Femur (tissue), 1 donor: ENCODE measurements around the gene RAB26.

ENCODE experiments used
- DNase-seq: peaks from one replicate; pipeline ENCODE4 v3.0.0-alpha.2; 2017

Gene RAB26

DNA sequence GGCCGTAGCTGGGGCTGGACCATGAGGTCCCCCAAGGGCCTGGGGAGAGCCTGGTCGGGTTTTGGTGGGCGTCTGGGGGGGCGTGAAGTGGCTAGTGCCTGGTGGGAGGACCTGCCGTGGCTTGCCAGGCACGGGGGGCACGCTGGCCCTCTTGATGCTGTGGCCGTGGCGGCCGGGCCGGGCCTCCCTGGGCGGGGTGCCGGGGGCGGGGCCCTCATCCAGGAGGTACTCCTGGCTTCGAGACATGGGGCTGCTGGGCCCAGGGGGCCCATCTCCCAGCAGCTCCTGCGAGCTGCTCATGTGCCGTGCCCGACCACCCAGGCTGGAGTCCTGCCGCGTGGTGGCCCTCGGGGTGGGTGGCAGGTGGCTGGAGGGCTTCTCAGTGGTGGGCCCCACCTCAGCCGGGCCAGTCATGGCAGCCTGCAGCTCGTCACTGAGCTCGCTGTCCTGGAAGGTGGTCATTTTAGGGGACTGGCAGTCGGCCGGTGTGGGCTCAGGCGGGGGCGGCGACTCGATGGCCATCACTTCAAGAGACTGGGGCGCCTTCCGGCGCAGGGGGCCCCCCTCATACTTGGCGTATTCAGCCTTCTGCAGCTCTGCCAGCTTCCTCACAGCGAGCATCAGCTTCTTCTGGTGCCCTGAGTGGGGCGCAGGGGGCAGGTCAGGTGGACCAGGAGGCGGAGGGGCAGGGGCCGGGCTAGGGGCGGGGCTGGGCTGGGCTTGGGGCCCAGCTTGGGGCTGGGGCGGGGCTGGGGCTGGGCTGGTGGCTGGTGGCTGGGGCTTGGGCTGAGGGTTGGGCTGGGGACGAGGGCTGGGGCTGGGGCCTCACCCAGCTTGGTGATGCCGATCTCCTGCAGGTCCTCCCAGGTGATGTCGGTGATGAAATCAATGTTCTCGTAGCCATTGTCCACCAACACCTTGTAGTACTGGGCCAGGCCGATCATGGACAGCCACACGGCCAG is 32.8 kb downstream of the RAB26 start:
- no peak for DNase-seq

DNA sequence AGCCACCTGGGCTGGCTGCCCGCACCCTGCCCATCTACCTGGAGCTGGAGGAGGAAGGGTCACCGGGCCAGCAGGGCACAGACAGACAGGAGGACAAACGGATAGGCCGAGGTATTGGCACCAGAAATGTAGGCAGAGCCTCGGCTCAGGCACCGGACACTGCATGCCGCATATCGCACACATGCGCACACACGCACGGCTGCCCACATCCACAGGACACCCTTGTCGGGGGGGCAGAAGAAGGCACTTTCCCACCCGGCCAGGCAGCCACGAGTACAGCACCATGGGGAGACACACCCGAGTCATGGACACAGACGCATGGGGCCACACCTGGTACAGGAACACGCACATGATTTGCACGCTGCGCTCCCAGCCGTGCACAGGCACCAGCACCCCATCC is 33.5 kb downstream of the RAB26 start:
- no peak for DNase-seq

DNA sequence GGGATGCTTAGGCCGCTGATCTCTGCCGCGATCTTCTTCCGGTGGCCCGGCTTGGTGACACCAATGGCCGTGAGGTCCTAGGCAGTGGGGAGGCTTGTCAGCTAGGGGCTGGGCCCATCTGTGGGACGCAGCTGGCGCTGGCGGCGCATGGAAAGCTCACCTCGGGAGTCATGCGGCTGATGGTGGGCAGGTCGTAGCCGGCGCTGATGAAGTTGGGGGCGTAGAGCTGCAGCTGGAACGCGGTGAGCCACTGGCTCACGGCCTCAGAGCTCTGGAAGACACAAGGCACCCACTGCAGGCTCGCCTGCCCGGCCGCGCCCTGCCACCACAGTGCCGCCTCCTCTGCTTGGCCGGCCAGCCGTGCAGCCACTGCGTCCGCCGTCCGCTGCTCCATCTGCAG is 35.2 kb downstream of the RAB26 start:
- no peak for DNase-seq

DNA sequence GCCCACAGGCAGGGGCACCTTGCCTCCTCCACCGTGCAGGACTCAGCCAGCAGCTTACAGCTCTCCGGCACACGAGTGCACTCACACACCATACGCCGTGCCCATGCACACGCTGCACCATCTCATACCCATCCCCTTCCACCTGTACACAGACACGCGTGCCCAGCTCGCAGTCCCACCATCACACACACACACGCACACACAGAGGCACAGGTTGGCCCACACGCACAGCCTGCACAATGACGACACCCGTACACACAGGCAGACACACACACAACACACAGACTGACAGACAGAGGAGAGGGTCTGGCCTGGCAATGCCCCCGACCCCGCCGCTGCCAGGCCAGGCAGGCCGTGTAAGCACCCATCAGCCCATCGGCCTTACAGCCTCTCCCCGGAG is 35.9 kb downstream of the RAB26 start:
- no peak for DNase-seq

DNA sequence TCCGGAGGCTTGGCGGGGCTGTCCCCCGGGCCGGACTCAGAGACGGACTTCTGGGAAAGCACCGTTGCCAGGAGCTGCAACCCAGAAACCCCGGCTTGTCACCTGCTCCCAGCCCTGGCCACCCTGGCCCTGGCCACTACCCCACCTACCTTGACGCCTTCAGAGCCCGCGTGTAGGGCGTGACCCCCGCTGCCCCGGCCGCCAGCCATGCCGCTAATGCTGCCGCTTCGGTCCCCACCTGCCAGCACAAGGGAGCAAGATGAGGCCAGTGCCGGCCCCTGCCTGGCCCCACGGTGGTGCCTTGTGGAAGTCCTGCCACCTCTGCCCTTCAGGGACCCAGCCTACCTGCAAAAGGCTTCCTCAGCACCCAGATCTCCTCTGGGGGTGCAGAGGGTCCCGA is 36.5 kb downstream of the RAB26 start:
- no peak for DNase-seq

DNA sequence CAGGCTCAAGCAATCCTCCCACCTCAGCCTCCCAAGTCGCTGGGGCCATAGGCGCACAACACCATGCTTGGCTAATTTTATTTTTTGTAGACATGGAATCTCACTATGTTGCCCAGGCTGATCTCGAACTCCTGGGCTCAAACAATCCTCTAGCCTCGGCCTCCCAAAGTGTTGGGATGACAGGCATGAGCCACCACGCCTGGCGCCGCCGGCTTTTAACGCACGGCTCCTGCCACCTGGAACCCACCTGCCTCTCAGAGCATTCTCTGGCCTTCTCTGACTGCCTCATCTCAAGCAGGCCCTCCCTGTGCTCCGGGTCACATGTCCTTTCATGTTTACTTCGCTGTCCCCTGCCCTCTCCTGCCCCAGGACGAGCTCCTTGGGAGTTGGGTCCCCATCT is 37.6 kb downstream of the RAB26 start:
- no peak for DNase-seq

DNA sequence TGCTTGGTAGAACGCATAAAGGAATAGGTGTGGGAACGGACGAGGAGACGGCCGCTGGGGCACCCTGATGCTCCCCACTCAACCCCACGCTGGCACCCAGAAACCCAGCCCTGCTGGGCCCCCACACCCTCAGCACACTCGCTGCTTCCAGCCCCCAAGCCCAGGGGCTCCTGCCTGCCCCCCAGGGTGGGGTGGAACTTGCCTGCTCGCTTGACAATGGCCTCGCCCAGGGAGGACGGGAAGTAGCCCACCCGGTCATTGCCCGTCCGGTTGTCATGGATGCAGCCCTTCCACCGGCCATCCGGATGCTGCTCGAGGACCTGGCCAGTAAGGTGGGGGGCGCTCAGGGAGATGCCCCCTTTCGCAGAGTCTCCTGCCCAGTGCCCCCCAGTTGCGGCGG is 38.1 kb downstream of the RAB26 start:
- no peak for DNase-seq

DNA sequence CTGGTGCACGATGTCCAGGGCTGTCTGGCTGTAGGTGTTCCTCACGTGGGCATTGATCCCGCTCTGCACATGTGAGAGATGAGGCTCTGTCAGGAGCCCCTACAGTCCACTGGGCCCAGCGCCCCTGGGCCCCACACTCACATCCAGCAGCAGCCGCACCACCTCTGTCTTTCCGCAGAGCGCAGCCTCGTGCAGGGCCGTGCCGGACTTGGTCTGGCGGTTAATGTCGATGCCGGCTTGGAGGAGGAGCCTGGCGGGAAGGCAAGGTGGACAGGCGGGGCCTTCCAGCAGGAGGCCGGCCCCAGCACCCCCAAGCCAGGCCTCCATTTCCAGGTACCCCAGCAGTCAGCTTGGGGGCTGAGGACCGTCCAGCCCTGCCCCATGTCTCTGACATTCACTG is 38.8 kb downstream of the RAB26 start:
- no peak for DNase-seq

DNA sequence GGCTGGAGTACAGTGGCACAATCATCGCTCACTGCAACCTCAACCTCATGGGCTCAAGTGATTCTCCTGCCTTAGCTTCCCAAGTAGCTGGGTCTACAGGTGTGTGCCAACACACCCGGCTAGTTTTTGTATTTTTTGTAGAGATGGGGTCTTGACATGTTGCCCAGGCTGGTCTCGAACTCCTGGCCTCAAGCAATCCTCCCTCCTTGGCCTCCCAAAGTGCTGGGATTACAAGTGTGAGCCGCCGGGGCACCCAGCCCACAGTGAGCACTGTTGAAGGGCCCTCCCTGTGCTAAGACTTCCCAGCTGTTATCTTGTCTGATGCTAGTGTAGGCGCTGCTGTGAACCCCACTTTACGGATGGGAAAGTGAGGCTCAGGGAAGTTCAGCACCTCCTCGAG is 40.0 kb downstream of the RAB26 start:
- no peak for DNase-seq

DNA sequence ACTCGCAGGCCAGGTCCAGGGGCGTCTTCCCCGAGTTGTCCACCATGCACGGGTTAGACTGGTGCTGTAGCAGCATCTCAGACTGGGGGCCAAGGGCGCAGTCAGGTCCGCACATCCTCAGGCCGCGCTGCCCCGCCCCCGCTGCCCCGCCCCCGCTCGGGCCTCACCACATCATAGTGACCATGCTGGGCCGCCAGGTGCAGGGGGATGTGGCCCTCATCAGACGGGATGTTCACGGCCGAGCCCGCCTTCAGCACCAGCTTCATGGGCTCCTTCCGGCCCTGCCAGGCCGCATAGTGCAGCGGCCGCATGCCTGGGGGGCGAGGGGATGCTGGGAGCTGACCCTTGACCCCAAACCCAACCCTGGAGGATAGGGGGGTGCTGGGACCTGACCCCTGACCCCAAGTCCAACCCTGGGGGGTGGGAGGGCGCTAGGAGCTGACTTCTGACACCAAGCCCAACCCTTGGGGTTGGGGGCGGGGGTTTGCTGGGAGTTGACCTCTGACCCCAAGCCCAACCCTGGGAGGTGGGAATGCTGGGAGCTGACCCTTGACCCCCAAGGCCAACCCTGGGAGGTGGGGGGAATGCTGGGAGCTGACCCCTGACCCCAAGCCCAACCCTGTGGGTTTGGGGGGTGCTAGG is 40.9 kb downstream of the RAB26 start:
- DNase-seq = no peak

DNA sequence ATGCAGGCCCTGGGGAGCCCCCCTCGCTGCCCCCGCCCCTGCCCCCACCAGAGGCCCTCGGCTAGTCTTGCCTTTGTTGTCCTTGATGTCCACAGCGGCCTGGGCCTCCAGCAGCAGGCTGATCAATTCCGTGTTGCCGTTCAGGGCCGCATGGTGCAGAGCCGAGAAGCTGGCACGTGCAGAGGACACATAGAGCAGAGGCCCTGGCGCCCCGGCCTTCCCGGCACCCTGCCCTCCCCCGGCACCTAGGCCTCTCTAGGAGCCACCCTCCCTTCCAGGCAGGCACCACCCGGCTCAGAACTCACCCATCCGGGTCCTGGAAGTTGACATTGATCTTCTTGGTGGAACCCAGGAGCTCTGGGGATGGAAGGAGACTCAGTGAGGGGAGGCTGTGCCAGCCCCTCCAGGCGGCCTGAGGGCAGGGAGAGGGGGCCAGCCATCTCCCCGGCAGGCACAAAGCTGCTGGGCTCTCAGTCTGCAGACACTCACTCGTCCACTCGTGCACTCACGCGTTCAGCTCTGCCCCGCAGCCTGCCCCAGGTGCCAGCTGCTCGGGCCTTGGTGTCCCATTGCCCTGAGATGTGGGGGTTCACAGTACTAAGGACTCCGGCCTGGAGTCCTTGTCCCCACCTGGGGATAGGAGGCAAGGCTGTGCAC is 41.7 kb downstream of the RAB26 start:
- no peak for DNase-seq

DNA sequence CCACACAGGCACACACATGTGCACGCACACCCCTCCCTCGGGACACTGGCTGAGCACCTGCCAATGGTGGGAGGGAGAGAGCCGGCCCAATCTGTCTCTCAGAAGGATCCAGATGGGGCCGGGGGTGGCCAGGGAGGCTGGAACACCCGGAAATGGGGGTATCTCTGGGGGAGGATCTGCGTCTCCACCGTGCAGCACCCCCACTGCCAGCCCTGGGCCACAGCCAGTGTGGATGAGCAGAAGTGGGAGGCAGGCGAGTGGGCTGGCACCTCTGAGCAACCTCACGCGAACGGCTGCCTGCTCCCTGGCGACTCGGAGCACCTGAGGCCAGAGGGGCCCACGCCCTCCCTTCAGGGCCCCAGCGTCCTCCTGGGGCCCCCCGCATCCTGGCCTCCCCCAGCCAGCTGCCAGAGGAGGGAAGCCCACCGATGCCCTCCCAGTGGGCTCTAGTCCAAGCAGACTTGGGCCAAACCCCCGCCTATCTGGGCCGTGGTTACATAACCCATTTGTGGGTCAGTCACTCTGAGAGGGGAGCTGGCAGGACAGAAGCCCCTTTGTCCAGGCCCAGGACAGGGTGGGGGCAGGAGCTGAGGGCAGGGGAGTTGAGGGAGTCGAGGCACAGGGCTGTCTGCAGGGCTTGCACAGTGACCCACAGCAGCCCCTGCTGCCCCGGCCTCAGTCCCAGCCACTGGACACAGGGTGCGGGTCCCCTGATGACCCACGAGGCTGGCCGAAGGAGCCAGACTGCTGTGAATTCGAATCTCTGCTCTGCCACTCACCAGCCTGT is 42.4 kb downstream of the RAB26 start:
- DNase-seq = no peak

DNA sequence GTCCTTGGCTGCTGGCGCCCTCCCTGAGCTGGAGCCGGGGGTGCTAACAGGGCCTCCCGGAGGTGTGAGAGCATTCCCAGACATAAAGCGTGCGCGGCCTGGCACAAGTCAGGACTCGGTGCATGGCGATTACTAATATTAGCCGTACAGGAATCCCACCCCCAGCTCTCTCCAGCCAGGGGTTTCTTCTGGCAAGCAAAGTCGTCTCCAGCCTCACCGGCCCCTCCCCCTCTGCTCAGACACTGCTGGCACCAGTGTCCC is 43.0 kb downstream of the RAB26 start:
- DNase-seq = no peak

DNA sequence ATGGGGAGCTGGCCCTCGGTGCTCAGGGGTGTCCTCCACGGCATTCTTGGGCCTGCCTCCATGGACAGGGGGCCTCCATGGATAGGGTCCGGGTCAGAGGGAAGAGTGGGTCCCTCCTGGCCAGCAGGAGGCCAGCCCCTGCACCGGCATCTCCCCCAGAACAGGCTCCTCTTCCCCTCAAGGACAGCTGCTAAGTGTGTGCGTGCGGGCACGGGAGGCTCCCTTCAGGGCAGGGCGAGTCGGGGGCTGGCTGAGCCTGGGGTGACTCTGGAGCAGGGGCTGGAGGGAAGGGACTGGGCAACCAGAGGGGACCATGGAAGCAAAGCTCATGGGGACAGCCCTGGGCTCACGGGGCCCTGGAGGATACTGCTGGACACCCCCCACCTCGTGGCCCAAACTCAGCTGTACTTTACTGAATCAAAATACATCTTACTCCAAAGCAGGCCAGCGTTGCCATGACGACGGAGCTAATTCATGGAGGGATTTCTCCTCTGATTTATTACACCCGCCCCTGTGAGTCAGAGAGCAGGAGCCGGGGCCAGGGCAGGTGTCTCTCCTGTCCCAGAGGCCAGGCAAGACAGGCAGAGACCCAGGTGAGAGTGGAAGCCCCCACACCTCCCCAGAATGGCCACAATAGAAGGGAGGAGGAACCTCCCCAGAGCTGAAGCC is 45.9 kb downstream of the RAB26 start:
- no peak for DNase-seq

DNA sequence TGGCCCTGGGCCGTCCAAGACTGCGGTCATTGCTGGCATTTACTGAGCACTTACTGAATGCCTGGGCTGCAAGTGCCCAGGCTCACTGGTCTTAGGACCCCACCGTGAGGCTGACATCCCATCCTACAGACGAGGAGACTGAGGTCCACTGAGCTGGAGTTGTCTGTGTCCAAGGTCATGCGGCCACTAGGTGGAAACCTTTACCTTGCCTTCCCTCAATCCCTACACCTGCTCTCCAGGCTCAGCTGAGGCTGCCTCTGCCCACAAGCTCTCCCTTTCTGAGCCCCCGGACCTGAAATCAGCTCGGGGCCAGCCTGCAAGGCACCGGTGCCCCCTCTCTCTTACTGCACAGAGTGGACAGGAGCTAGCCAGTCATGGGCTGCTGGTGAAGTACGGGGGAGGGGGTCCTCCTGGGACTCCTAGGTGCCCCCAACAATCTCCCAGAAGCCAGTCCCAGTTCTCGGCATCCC is 46.5 kb downstream of the RAB26 start:
- DNase-seq = no peak

DNA sequence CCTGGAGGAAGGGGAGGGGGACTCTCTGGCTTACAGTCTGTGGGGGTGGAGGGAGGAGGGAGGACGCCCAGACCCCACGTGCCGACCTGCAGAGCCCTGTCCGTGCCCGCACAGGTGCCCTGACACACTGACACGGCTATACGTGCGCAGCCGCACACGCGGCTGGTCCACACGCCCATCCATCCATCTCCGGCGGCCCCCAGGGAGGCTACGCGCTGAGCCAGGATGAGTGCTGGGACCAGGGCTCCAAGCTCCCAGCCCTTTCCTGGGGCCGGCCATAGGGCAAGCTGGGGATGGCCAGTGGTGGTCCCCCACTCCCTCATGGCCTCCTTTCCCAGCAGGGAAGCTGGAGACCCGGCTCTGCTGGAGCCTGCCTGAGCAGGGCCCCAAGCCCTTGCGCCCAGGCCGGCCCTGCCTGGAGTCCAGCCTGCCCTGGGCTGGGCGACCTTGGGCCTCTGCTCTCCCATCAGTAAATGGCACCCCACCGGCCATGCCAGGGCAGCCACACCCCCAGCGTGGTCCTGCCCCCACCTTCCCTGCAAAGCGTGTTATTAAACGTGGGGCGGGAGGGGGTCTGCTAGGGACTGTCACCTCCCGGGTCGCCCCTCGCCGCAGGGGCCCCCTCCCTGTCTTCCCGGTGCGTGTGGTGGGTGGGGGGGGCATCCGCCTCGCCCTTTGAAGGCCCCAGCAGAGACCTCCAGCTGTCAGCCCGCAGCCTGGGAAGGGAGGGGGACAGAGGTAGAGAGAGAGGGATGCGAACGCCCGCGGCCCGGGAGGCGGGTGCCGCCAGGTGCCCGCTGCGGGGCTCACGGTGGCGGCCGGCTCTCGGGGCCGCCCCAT is 47.1 kb downstream of the RAB26 start:
- DNase-seq = no peak

DNA sequence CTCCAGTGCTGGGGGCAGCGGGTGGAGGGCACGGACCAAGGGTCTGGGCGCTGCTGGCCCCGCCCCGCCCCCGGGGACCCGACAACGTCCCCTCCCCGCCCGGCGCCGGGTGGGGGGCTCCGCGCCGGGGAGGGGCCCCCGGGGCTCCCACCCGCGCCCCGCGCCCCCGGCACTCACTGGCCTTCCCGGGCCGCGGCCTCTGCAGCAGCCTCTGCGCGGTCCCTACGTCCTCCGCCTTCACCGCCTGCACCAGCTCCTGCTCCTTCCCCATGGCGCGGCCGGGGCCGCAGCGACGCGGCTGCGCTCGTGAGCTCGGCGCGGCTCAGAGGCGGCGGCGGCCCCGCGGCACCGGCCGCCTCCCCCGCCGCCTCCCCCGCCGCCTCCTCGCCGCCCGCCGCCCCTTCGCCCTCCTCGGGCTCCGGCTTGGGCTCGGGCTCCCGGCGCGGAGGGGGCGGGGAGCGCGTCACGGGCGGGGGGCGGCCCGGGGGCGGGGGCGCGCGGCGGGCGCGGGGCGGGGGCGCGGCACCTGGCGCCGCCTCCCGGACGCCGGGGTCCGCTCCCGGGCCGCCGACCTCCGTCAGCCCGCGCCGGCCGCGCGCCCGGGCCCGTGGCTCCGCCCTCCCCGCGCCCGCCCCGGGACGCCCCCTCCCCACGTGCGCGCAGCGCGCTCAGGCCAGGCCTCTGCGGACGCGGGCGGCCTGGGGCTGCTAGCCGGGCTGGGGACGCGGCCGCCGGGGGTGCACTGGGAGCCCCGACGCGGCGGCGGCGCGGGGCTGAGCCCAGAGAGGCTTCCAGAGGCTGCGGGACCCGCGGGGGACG is 47.9 kb downstream of the RAB26 start, which contains the start of gene CASKIN1:
Gene CASKIN1, minus strand, starts transcription at position 444 of the 819 bp plus-strand sequence. Its CDS starts 173 bp downstream, at position 271.
- no peak for DNase-seq

DNA sequence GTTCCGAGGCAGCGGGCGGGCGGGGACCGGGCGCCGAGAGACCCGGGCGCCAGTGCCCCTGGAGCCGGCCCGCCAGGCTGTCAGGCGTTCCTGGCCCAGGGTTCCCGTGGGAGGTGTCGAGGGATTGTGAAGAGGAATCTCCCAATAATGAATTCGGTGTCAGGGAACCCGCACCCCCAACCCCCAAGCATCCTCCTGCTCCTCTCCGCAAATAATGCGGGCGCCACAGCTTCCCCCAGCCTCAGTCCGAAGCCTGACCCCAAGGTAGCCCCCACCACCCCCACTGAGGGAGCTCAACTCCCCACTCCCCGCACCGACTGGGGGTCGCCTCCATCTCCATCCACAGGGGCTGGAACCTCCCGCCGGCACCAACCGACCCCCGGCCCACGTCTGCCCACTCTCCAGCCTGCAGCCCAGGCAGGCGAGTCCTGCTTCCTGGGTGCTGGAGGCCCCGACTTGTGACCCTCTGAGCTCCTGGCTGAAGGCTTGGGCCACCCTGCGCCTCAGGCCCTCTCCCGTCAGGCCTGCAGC is 48.6 kb downstream of the RAB26 start:
- DNase-seq = no peak

DNA sequence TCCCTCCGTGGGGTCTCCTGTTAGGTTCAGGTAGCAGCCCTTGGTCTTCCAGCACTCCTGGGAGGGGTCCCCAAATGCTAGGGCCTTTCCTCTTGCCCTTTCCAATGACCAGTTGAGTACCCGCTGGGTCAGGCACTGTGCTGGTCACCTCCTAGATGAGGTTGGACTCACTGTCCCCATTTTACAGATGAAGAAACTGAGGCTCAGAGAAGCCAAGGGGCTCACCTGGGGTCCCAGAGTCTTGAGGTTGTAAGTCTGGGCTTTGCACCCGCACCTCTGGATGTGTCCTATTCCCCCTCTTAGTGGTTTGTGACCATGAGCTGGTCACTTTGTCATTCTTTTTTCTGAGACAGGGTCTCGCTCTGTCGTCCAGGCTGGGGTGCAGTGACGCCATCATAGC is 49.3 kb downstream of the RAB26 start:
- DNase-seq = no peak

DNA sequence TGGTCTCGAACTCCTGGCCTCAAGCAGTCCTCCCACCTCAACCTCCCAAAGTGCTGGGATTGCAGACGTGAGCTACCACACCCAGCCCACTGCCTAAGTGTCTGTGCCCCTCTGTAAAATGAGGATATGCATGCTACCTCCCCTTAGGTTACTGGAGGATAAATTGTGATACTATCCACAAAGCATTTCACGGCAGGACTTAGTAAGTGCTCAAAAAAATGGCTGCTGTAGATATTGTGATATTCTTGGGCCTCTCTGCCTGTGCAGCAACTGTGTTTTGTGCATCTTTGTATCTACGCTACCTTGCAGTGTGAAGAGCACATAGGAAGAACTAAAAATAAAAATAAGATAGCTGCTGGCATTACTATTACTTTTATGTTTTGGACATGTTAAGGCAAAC is 49.9 kb downstream of the RAB26 start:
- no peak for DNase-seq
